C4-2B (cell line): ENCODE measurements around the gene ACAN.

Experiments used
- ZFX ChIP-seq: fragments of 450-650 bp; IDR thresholded peaks from 2 replicates; pipeline ENCODE4 v1.6.1; 2017
- TF ChIP-seq, protein P1 (sequence below): fragments of 450-650 bp; conservative IDR thresholded peaks from 2 replicates; pipeline ENCODE4 v1.5.1; 2017; ENCODE audit warnings: mild to moderate bottlenecking

DNA sequence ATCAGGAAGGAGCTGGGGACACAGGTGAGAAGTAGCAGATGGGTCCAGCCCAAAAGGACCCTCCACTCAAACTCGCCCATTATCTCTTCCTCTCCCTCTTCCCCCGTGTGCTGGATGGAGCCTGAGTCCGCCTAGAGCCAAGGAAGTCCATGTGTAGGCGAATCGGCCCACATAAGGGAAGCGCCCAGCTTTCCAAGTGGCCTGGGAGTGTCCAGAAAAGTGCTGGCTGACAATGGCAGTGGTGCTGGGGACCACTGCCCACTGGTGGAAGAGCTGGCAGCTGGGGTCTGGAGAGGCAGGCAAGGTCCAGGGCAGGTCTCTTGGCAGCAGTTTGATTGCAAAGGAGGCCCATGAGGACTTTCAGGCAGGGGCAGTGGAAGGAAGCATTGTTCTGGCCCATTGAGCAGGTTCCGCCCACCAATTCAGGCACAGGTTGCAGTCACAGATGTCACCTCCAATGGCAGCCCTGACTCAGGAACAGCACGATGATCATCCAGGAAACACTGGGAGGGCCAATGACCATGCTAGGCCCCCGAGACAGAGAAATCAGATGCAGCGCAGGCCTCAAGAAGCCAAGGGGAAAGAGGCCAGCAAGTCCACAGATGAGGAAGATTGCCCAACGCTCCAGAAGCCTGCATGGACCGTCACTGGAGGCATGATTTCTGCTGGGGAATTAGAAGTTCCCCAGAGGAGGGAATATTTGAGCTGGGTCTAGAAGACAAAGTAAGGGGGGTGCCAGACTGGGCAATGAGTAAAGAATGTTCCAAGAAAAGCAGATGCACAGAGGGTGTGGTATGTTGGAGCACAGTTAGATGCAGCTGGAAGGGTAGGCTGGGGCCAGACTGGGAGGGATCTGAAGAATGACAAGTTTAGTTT lies 107.0 kb downstream of the ACAN start:
- TF ChIP-seq, protein P1, sequence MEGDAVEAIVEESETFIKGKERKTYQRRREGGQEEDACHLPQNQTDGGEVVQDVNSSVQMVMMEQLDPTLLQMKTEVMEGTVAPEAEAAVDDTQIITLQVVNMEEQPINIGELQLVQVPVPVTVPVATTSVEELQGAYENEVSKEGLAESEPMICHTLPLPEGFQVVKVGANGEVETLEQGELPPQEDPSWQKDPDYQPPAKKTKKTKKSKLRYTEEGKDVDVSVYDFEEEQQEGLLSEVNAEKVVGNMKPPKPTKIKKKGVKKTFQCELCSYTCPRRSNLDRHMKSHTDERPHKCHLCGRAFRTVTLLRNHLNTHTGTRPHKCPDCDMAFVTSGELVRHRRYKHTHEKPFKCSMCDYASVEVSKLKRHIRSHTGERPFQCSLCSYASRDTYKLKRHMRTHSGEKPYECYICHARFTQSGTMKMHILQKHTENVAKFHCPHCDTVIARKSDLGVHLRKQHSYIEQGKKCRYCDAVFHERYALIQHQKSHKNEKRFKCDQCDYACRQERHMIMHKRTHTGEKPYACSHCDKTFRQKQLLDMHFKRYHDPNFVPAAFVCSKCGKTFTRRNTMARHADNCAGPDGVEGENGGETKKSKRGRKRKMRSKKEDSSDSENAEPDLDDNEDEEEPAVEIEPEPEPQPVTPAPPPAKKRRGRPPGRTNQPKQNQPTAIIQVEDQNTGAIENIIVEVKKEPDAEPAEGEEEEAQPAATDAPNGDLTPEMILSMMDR, result no peak
- TF ChIP-seq ZFX, result no peak
